ENCODE results near the gene FSTL3. TPM values are rescaled to one million over a fixed set of nuclear protein-coding genes. Genes with fewer than 3 reads are reported as not detected.
"Not testable (repeated sequence)": the region's sequence is repeated elsewhere in the genome, so short reads cannot be mapped to it uniquely, and the experiment has no call there.

Gene FSTL3
- total RNA-seq, 2 experiments from 2014 or later, result 3.4 to 7.3 TPM

GRCh38 chr19:694481-695351 lies 18.5 kb downstream of the FSTL3 start:
- Histone ChIP-seq H3K9me3 (ENCODE audit: low read length) (no peaks in the 10 kb centered on the region), H2AFZ (ENCODE audit: low read length) (no peak overlapping the region), H3K9me2 (ENCODE audit: insufficient read depth, low read length) (no peaks in the 10 kb centered on the region), H3K27ac (ENCODE audit: low read depth, low read length, poor library complexity, severe bottlenecking) (no peak overlapping the region), H3K4me1 (ENCODE audit: insufficient read depth, low read length, poor library complexity, severe bottlenecking) (no peaks in the 10 kb centered on the region), H3K4me3 (ENCODE audit: low read depth, low read length, poor library complexity, severe bottlenecking) (no peak overlapping the region), H3K36me3 (ENCODE audit: insufficient read depth, low read length) (no peaks in the 10 kb centered on the region), H3K79me2 (ENCODE audit: insufficient read depth, low read depth, low read length) (no peaks in the 10 kb centered on the region), H4K20me1 (ENCODE audit: insufficient read depth, low read length) (no peaks in the 10 kb centered on the region), H3K4me2 (ENCODE audit: low read length) (no peak overlapping the region)
- BruUV-seq (replicated peaks), result no TSS peak
- CTCF ChIA-PET (ENCODE audit: unreplicated experiment), result no interaction called here
- POLR2A ChIA-PET, result no interaction called here
- TF ChIP-seq EZH2phosphoT487 (IDR thresholded peaks at IDR 0.05; ENCODE audit: borderline replicate concordance, low read depth, low read length), result no peak
- TF ChIP-seq CTCF (conservative IDR thresholded peaks at IDR 0.05; ENCODE audit: low read length), result no peak
- intact Hi-C loops (cut with micrococcal nuclease; ENCODE audit: unreplicated experiment), result no loop called here
- DNase-seq (ENCODE audit: low spot score), result no peak

GRCh38 chr19:695352-695949 lies 19.3 kb downstream of the FSTL3 start, which contains the start of gene PRSS57:
TSS of gene PRSS57 (minus strand) at chr19:695452. CDS start at chr19:695430, 22 bp downstream.
- H3K9me2 ChIP-seq (ENCODE audit: insufficient read depth, low read length), result no peaks in the 10 kb centered on the region
- H3K27ac ChIP-seq (ENCODE audit: low read depth, low read length, poor library complexity, severe bottlenecking), result no peak within 1 kb of the TSS
- no peaks in the 10 kb centered on the region for H3K4me1 ChIP-seq (ENCODE audit: insufficient read depth, low read length, poor library complexity, severe bottlenecking)
- no peaks in the 10 kb centered on the region for H3K79me2 ChIP-seq (ENCODE audit: insufficient read depth, low read depth, low read length)
- ChIA-PET POLR2A (no interaction called here), CTCF (ENCODE audit: unreplicated experiment) (no interaction called here)
- intact Hi-C loops (cut with micrococcal nuclease; ENCODE audit: unreplicated experiment), result no loop called here
- no peak within 1 kb of the TSS for H3K4me3 ChIP-seq (ENCODE audit: low read depth, low read length, poor library complexity, severe bottlenecking)
- no peaks in the 10 kb centered on the region for H3K36me3 ChIP-seq (ENCODE audit: insufficient read depth, low read length)
- no peak within 1 kb of the TSS for H3K4me2 ChIP-seq (ENCODE audit: low read length)
- no TSS peak for BruUV-seq (replicated peaks)
- TF ChIP-seq EZH2phosphoT487 (IDR thresholded peaks at IDR 0.05; ENCODE audit: borderline replicate concordance, low read depth, low read length) (no peak), CTCF (conservative IDR thresholded peaks at IDR 0.05; ENCODE audit: low read length) (no peak)
- no peaks in the 10 kb centered on the region for H4K20me1 ChIP-seq (ENCODE audit: insufficient read depth, low read length)
- no peak for DNase-seq (ENCODE audit: low spot score)
- no peak within 1 kb of the TSS for H2AFZ ChIP-seq (ENCODE audit: low read length)
- no peaks in the 10 kb centered on the region for H3K9me3 ChIP-seq (ENCODE audit: low read length)

- POLR2A ChIA-PET, result interaction anchor here (0.6 kb wide), 1 partner anchor 123 kb away, joined by 4 read pairs; no protein-coding TSS in a partner anchor
- H3K9me2 ChIP-seq (ENCODE audit: insufficient read depth, low read length); intact Hi-C loops (cut with micrococcal nuclease; ENCODE audit: unreplicated experiment); H3K9me3 ChIP-seq (ENCODE audit: low read length); H3K4me3 ChIP-seq (ENCODE audit: low read depth, low read length, poor library complexity, severe bottlenecking); BruUV-seq (replicated peaks); H3K4me1 ChIP-seq (ENCODE audit: insufficient read depth, low read length, poor library complexity, severe bottlenecking); DNase-seq (ENCODE audit: low spot score); H3K36me3 ChIP-seq (ENCODE audit: insufficient read depth, low read length); H3K79me2 ChIP-seq (ENCODE audit: insufficient read depth, low read depth, low read length); H3K4me2 ChIP-seq (ENCODE audit: low read length); H2AFZ ChIP-seq (ENCODE audit: low read length); H4K20me1 ChIP-seq (ENCODE audit: insufficient read depth, low read length); CTCF ChIA-PET (ENCODE audit: unreplicated experiment); H3K27ac ChIP-seq (ENCODE audit: low read depth, low read length, poor library complexity, severe bottlenecking): not testable (repeated sequence)
These were observed 22.3 kb downstream of the FSTL3 start for GRCh38 chr19:698529-698928.

- H3K36me3 ChIP-seq (ENCODE audit: insufficient read depth, low read length); intact Hi-C loops (cut with micrococcal nuclease; ENCODE audit: unreplicated experiment); CTCF ChIA-PET (ENCODE audit: unreplicated experiment); H3K27ac ChIP-seq (ENCODE audit: low read depth, low read length, poor library complexity, severe bottlenecking); H4K20me1 ChIP-seq (ENCODE audit: insufficient read depth, low read length); DNase-seq (ENCODE audit: low spot score); H2AFZ ChIP-seq (ENCODE audit: low read length); H3K9me3 ChIP-seq (ENCODE audit: low read length); H3K4me3 ChIP-seq (ENCODE audit: low read depth, low read length, poor library complexity, severe bottlenecking); H3K79me2 ChIP-seq (ENCODE audit: insufficient read depth, low read depth, low read length); H3K9me2 ChIP-seq (ENCODE audit: insufficient read depth, low read length); BruUV-seq (replicated peaks); H3K4me2 ChIP-seq (ENCODE audit: low read length): not testable (repeated sequence)
- POLR2A ChIA-PET, result interaction anchor here (0.7 kb wide), 1 partner anchor 12 kb away, joined by 3 read pairs; no protein-coding TSS in a partner anchor
- peaks cover 13% of the 10 kb centered on the region for H3K4me1 ChIP-seq (ENCODE audit: insufficient read depth, low read length, poor library complexity, severe bottlenecking)
These were observed 23.7 kb downstream of the FSTL3 start for GRCh38 chr19:699885-700284.

GRCh38 chr19:702847-703246 lies 26.7 kb downstream of the FSTL3 start:
- intact Hi-C loops (cut with micrococcal nuclease; ENCODE audit: unreplicated experiment); H3K36me3 ChIP-seq (ENCODE audit: insufficient read depth, low read length): not testable (repeated sequence)
- H2AFZ ChIP-seq (ENCODE audit: low read length), result 0 out of 2 replicates have a peak overlapping the region, but pooled peaks have one; percentile 70

More at GRCh38 chr19:702847-703246, 26.7 kb downstream of the FSTL3 start:
- H4K20me1 ChIP-seq (ENCODE audit: insufficient read depth, low read length); H3K9me2 ChIP-seq (ENCODE audit: insufficient read depth, low read length); DNase-seq (ENCODE audit: low spot score); BruUV-seq (replicated peaks); H3K9me3 ChIP-seq (ENCODE audit: low read length); H3K79me2 ChIP-seq (ENCODE audit: insufficient read depth, low read depth, low read length); H3K27ac ChIP-seq (ENCODE audit: low read depth, low read length, poor library complexity, severe bottlenecking); CTCF ChIA-PET (ENCODE audit: unreplicated experiment); H3K4me2 ChIP-seq (ENCODE audit: low read length); H3K4me3 ChIP-seq (ENCODE audit: low read depth, low read length, poor library complexity, severe bottlenecking): not testable (repeated sequence)
- peaks cover 13% of the 10 kb centered on the region for H3K4me1 ChIP-seq (ENCODE audit: insufficient read depth, low read length, poor library complexity, severe bottlenecking)
- POLR2A ChIA-PET, result interaction anchor here (0.7 to 1.1 kb wide), 2 partner anchors 22 to 273 kb away, joined by 4 read pairs; no protein-coding TSS in a partner anchor

All from OCI-LY7 (cell line).